Activated CD8-positive, alpha-beta T cell treated with anti-CD3 and anti-CD28 coated beads, Interleukin-2, amount 10 ng/mL, durations not matched to agents 7 days and 5 days (primary cell): ENCODE measurements around the gene OTUD4. TPM values are rescaled to one million over a fixed set of nuclear protein-coding genes. Genes with fewer than 3 reads are reported as not detected.
"Not testable (repeated sequence)": the region's sequence is repeated elsewhere in the genome, so short reads cannot be mapped to it uniquely, and the experiment has no call there.

Experiments
- ATAC-seq: fragments of 150-1000 bp; cut with Tn5 transposase; one replicate; pipeline ENCODE4 v1.10.0; 2021; ENCODE audit warnings: moderate library complexity
- CTCF ChIA-PET: fragments of 350-600 bp; sonication (Branson Sonifier 250); formaldehyde crosslinking; loops from one replicate; lab custom pipeline; 2021; ENCODE audit warnings: antibody characterized with exemption; lab: Charles Lee
- POLR2A ChIA-PET: fragments of 350-600 bp; sonication (Branson Sonifier 250); formaldehyde crosslinking; loops from one replicate; lab custom pipeline; 2021; ENCODE audit warnings: antibody characterized with exemption; lab: Charles Lee
- DNase-seq: peaks from one replicate; pipeline ENCODE4 v3.0.0-alpha.2; 2020
- H3K27ac Mint-ChIP-seq: one replicate; pipeline ENCODE4 v1.8.0; 2021; ENCODE audit warnings: mild to moderate bottlenecking, mixed read lengths
- H3K27me3 Mint-ChIP-seq: one replicate; pipeline ENCODE4 v1.8.0; 2021; ENCODE audit warnings: low read depth, mixed read lengths
- H3K36me3 Mint-ChIP-seq: one replicate; pipeline ENCODE4 v1.8.0; 2021; ENCODE audit warnings: low read depth, mixed read lengths
- H3K4me1 Mint-ChIP-seq: one replicate; pipeline ENCODE4 v1.8.0; 2021; ENCODE audit warnings: low read depth, mixed read lengths
- H3K4me3 Mint-ChIP-seq: one replicate; pipeline ENCODE4 v1.8.0; 2021; ENCODE audit warnings: mild to moderate bottlenecking, mixed read lengths
- H3K9me3 Mint-ChIP-seq: one replicate; pipeline ENCODE4 v1.8.0; 2022; ENCODE audit warnings: mixed read lengths; ENCODE audit not compliant: insufficient read depth
- total RNA-seq, 2 experiments: library from RNA; stranded (reverse); gene quantifications; one replicate each; pipeline ENCODE4 v1.2.3, GENCODE V29; 2021

OTUD4 gene
- 10 to 100 TPM; 39.4 to 43.6 TPM for total RNA-seq

DNA sequence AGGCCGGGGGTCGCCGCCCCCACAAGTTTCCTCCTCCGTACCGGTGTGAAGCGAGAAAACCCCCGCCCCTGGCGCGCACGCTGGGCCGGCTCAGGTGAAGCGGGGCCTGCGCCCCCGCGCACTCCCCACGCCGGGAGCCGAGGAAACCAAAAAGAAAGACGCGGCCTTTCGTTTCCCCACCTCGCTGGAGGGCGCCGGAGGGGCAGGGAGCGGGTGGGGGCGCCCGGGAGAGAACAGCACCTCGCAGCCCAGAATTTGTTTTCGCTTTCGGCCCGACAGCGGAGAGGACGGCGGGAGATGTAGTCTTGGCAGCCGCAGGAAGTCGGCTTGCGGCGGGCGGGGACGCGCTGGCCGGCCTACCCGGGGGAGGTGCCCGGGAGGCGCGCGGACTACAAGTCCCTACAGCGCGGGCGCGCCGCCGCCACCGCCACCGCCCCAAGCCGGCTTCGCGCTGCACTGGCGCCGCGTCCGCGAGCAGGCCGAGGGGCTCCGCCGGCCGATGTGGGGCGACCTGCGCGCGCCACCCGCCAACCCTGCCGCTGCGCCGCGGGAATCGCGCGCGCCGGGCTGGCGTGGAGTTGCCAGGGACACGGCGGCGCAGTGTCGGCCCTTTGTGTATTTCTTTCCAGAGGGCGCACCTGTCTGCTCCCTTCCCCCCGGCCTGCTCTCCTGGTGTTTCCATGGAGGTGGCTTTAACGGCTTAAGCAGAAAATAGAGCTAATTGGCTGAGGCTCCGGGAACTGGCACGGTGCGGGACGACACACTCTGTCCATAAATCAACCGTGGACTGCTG, at the start of gene OTUD4:
Gene OTUD4, minus strand, starts transcription at position 292 of the 793 bp plus-strand sequence. CDS start 616 bp downstream, outside the sequence.
- Mint-ChIP-seq H3K4me3 (peak within 1 kb of the TSS; percentile 88), H3K27me3 (no peaks in the 10 kb centered on the region), H3K4me1 (peaks cover 33% of the 10 kb centered on the region), H3K36me3 (peaks cover 5% of the 10 kb centered on the region), H3K27ac (peak within 1 kb of the TSS; percentile 96), H3K9me3 (no peaks in the 10 kb centered on the region)
- ChIA-PET CTCF (interaction anchor here (0.7 to 1.7 kb wide), 3 partner anchors 36 to 437 kb away, joined by 3 to 9 read pairs (median 4); partner anchors contain the start of genes ABCE1 and ANAPC10), POLR2A (interaction anchor here (0.6 to 1.4 kb wide), 5 partner anchors 13 to 756 kb away, joined by 3 to 10 read pairs (median 4); partner anchors contain the start of genes ABCE1 and ANAPC10)
- DNase-seq, result peak; percentile 96
- ATAC-seq, result peak; percentile 83

DNA sequence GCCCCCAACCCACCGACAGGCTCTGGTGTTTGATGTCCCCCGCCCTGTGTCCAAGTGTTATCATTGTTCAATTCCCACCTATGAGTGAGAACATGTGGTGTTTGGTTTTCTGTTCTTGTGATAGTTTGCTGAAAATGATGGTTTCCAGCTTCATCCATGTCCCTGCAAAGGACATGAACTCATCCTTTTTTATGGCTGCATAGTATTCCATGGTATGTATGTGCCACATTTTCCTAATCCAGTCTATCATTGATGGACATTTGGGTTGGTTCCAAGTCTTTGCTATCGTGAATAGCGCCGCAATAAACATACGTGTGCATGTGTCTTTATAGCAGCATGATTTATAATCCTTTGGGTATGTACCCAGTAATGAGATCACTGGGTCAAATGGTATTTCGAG, 42.8 kb upstream of the OTUD4 start:
- H3K4me1 Mint-ChIP-seq, DNase-seq, ATAC-seq, H3K4me3 Mint-ChIP-seq, POLR2A ChIA-PET, H3K27ac Mint-ChIP-seq, CTCF ChIA-PET, H3K9me3 Mint-ChIP-seq, H3K36me3 Mint-ChIP-seq: not testable (repeated sequence)
- H3K27me3 Mint-ChIP-seq, result peaks cover 24% of the 10 kb centered on the region

DNA sequence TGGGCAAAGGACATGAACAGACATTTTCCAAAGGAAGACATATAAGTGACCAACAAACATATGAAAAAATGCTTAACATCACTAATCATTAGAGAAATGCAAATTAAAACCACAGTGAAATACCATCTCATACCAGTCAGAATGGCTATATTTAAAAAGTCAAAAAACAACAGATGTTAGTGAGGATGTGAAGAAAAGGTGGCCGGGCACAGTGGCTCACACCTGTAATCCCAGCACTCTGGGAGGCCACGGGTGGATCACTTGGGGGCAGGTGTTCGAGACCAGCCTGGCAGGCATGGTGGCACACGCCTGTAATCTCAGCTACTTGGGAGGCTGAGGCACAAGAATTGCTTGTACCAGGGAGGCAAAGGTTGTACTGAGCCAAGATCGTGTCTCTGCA, 41.1 kb upstream of the OTUD4 start:
- H3K36me3 Mint-ChIP-seq, result not testable (repeated sequence)
- peaks cover 26% of the 10 kb centered on the region for H3K27me3 Mint-ChIP-seq

GRCh38 chr4:145219090-145219489, 38.7 kb upstream of the OTUD4 start:
- no peak for DNase-seq
- Mint-ChIP-seq H3K27ac (no peak overlapping the region), H3K9me3 (no peaks in the 10 kb centered on the region), H3K4me3 (no peak overlapping the region), H3K27me3 (peaks cover 24% of the 10 kb centered on the region), H3K4me1 (no peaks in the 10 kb centered on the region), H3K36me3 (no peaks in the 10 kb centered on the region)
- no peak for ATAC-seq
- ChIA-PET CTCF (interaction anchor here (1.2 kb wide), 1 partner anchor 338 kb away, joined by 4 read pairs; no protein-coding TSS in a partner anchor), POLR2A (no interaction called here)

More for the DNA sequence above, 41.1 kb upstream of the OTUD4 start:
- POLR2A ChIA-PET, ATAC-seq, DNase-seq, CTCF ChIA-PET, H3K9me3 Mint-ChIP-seq, H3K27ac Mint-ChIP-seq, H3K4me3 Mint-ChIP-seq, H3K4me1 Mint-ChIP-seq: not testable (repeated sequence)

DNA sequence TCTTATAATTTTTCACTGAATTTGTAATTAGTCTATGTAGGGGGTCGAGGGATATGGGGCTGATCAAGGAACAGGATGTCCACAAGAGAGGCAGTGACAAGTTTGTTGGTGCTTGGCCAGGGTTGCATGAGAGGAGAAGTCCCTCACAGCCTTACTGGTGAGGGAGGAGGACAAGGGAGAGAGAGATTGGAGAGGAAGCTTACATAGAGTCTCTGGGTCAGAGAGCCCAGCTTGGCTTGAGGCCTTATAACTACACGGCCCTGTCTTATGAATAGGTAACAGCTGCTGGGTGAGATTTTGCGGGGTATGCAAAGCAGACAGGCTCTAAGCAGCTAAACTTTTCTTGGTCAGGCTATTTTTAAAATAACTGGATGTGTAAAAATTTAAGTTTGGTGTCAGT, 37.9 kb upstream of the OTUD4 start:
- POLR2A ChIA-PET, result no interaction called here
- Mint-ChIP-seq H3K27me3 (peaks cover 18% of the 10 kb centered on the region), H3K4me3 (no peak overlapping the region), H3K9me3 (no peaks in the 10 kb centered on the region), H3K36me3 (no peaks in the 10 kb centered on the region), H3K4me1 (no peaks in the 10 kb centered on the region), H3K27ac (no peak overlapping the region)
- DNase-seq (no peak), ATAC-seq (no peak)
- CTCF ChIA-PET, result interaction anchor here (0.7 to 1.2 kb wide), 2 partner anchors 339 to 399 kb away, joined by 4 to 5 read pairs; no protein-coding TSS in a partner anchor

DNA sequence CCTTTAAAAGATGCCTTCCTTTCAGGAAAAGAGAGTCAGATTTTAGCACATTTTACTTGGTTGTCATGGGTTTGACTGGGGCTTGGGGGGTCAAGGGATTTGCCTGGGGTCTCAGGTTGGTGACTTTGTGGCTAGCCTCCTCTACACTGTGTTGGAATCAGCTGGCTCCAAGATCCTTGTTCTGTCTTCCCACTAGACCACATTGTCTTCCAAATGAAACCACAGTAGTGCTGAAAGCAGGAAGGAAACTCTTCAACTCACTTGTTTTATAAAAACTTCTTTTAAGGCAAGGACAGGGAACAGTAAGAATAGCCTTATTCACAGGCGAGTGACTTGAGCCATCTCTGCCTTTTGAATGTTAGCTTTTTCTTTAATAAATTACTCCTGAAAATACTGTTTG, 37.0 kb upstream of the OTUD4 start:
- H3K4me3 Mint-ChIP-seq, result no peak overlapping the region

DNA sequence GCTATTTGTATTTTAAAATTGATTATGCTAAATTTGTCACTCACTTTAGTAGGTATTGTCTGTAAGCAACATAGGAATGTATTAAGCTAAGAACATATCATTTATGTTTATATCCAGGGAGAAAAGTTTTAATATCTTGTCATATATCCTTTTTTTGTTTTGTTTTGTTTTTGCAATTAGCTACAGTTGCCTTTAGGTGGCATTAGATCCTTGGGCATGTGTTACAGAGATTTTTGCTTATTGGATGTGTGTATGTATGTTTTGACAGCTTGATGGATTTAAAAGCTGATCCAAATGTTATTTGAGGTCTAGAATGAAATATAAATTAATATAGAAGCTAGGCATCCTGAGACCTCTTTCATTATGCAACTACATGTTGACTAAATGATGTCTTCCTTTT, 36.1 kb upstream of the OTUD4 start:
- no peaks in the 10 kb centered on the region for H3K9me3 Mint-ChIP-seq
- POLR2A ChIA-PET, result no interaction called here

More for the DNA sequence above, 37.0 kb upstream of the OTUD4 start:
- peaks cover 17% of the 10 kb centered on the region for H3K27me3 Mint-ChIP-seq
- ATAC-seq, result no peak
- CTCF ChIA-PET, result interaction anchor here (0.7 to 1.9 kb wide), 10 partner anchors 15 to 400 kb away, joined by 3 to 9 read pairs (median 5); no protein-coding TSS in a partner anchor
- no peak overlapping the region for H3K27ac Mint-ChIP-seq
- H3K36me3 Mint-ChIP-seq, result no peaks in the 10 kb centered on the region
- no peaks in the 10 kb centered on the region for H3K9me3 Mint-ChIP-seq
- no peaks in the 10 kb centered on the region for H3K4me1 Mint-ChIP-seq
- DNase-seq, result no peak
- POLR2A ChIA-PET, result no interaction called here

DNA sequence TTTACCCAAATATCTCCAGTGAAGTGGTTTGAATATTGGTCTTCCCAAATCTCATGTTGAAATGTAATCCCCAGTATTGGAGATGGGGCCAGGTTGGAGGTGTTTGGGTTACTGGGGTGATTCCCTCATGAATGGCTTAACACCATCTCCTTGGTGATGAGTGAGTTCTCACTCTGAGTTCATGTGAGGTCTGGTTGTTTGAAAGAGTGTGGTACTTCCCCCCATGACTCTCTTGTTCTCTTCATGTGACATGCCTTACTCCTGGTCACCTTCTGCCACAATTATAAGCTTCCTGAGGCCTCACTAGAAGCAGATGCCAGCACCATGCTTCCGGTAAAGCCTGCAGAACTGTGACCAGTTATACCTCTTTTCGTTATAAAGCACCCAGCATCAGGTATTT, 32.9 kb upstream of the OTUD4 start:
- Mint-ChIP-seq H3K36me3 (no peaks in the 10 kb centered on the region), H3K4me3 (no peak overlapping the region), H3K27ac (no peak overlapping the region), H3K4me1 (no peaks in the 10 kb centered on the region), H3K27me3 (peaks cover 2% of the 10 kb centered on the region), H3K9me3 (no peaks in the 10 kb centered on the region)
- no peak for ATAC-seq
- POLR2A ChIA-PET, result no interaction called here
- DNase-seq, result no peak
- CTCF ChIA-PET, result no interaction called here

More for the DNA sequence above, 36.1 kb upstream of the OTUD4 start:
- Mint-ChIP-seq H3K4me1 (no peaks in the 10 kb centered on the region), H3K27me3 (peaks cover 11% of the 10 kb centered on the region), H3K36me3 (no peaks in the 10 kb centered on the region), H3K27ac (no peak overlapping the region), H3K4me3 (no peak overlapping the region)
- CTCF ChIA-PET, result interaction anchor here (1.0 to 1.9 kb wide), 12 partner anchors 15 to 401 kb away, joined by 3 to 9 read pairs (median 6); no protein-coding TSS in a partner anchor
- no peak for ATAC-seq
- DNase-seq, result no peak

- Mint-ChIP-seq H3K27me3 (no peaks in the 10 kb centered on the region), H3K36me3 (no peaks in the 10 kb centered on the region), H3K4me3 (no peak overlapping the region), H3K9me3 (no peaks in the 10 kb centered on the region), H3K27ac (no peak overlapping the region), H3K4me1 (no peaks in the 10 kb centered on the region)
- DNase-seq, result no peak
- no peak for ATAC-seq
- CTCF ChIA-PET, result no interaction called here
- POLR2A ChIA-PET, result no interaction called here
These were observed 27.5 kb upstream of the OTUD4 start for GRCh38 chr4:145207934-145208333.

GRCh38 chr4:145203410-145203809, 23.0 kb upstream of the OTUD4 start:
- ChIA-PET POLR2A (no interaction called here), CTCF (no interaction called here)
- H3K27ac Mint-ChIP-seq, result no peak overlapping the region
- DNase-seq (no peak), ATAC-seq (no peak)
- peaks cover 5% of the 10 kb centered on the region for H3K27me3 Mint-ChIP-seq
- no peak overlapping the region for H3K4me3 Mint-ChIP-seq
- no peaks in the 10 kb centered on the region for H3K9me3 Mint-ChIP-seq
- H3K4me1 Mint-ChIP-seq, result no peaks in the 10 kb centered on the region
- H3K36me3 Mint-ChIP-seq, result no peaks in the 10 kb centered on the region

- DNase-seq (no peak), ATAC-seq (no peak)
- Mint-ChIP-seq H3K36me3 (no peaks in the 10 kb centered on the region), H3K4me1 (no peaks in the 10 kb centered on the region), H3K4me3 (no peak overlapping the region), H3K27me3 (peaks cover 16% of the 10 kb centered on the region), H3K9me3 (no peaks in the 10 kb centered on the region), H3K27ac (no peak overlapping the region)
- ChIA-PET POLR2A (no interaction called here), CTCF (no interaction called here)
These were observed 20.0 kb upstream of the OTUD4 start for GRCh38 chr4:145200366-145200765.

DNA sequence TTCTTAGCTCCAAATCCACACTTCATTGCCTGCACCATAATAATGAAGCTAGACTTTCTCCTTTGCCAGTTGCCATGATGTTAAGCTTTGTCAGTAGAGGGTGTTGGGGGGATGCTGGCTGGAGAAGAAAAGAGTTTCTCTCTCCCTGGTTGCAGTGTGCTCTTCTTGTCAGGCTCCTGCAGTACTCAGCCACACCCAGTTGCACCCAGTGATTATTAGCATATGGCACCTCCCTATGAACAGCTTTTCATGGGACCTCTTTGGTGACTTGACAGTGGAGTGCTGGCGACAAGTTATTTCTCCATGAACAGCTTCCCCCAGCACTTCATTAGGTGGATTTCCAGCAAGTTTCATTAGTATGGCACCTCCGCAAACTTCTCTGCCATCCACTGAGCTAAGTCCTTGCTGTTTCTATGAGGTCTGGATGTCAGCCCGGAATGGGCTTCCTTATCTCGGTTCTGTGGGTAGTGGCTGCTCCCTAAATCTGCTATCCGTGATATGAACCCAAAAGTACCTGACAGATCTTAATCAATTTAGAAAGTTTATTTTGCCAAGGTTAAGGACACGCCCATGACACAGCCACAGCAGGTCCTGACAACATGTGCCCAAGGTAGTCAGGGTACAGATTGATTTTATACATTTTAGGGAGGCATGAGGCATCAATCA, 18.8 kb upstream of the OTUD4 start:
- H3K27me3 Mint-ChIP-seq, result peaks cover 19% of the 10 kb centered on the region
- no peak overlapping the region for H3K4me3 Mint-ChIP-seq
- DNase-seq, result no peak
- no peak for ATAC-seq
- no peak overlapping the region for H3K27ac Mint-ChIP-seq
- no peaks in the 10 kb centered on the region for H3K36me3 Mint-ChIP-seq
- POLR2A ChIA-PET, result no interaction called here
- H3K9me3 Mint-ChIP-seq, result no peaks in the 10 kb centered on the region
- H3K4me1 Mint-ChIP-seq, result no peaks in the 10 kb centered on the region
- CTCF ChIA-PET, result interaction anchor here (0.8 to 0.9 kb wide), 2 partner anchors 60 to 418 kb away, joined by 3 read pairs; no protein-coding TSS in a partner anchor
